ENCODE measurements around the gene CMSS1.
"Not testable (repeated sequence)": the region's sequence is repeated elsewhere in the genome, so short reads cannot be mapped to it uniquely, and the experiment has no call there.

CMSS1 gene

DNA sequence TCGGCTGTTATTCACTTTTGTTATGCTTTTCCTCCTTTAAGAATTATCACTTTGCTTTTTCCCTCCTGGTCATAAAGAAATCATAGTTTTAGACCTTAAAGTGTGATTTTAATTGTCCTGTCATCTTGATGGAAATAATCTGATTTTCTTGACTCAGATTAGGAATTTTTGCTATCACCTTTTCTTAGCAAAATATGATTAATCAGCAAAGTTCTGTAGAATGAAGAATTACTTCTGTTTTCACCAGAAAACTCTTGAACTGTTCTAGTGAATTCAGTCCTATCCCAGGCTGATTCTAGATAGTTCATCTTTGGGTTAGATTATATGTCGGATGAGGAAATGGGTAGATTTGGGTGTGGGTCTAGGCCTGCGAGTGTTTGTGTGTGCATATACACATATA lies 12.2 kb downstream of the CMSS1 start:
- TF ChIP-seq, protein P1, sequence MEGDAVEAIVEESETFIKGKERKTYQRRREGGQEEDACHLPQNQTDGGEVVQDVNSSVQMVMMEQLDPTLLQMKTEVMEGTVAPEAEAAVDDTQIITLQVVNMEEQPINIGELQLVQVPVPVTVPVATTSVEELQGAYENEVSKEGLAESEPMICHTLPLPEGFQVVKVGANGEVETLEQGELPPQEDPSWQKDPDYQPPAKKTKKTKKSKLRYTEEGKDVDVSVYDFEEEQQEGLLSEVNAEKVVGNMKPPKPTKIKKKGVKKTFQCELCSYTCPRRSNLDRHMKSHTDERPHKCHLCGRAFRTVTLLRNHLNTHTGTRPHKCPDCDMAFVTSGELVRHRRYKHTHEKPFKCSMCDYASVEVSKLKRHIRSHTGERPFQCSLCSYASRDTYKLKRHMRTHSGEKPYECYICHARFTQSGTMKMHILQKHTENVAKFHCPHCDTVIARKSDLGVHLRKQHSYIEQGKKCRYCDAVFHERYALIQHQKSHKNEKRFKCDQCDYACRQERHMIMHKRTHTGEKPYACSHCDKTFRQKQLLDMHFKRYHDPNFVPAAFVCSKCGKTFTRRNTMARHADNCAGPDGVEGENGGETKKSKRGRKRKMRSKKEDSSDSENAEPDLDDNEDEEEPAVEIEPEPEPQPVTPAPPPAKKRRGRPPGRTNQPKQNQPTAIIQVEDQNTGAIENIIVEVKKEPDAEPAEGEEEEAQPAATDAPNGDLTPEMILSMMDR (conservative IDR thresholded peaks at IDR 0.05; ENCODE audit: low read depth, low read length) = no peak
- no peak overlapping the region for H3K4me3 ChIP-seq (ENCODE audit: low read length)
- no peak for DNase-seq (ENCODE audit: low read depth)

GRCh38 chr3:99833617-99834205 lies 16.0 kb downstream of the CMSS1 start:
- no peak for DNase-seq (ENCODE audit: low read depth)
- TF ChIP-seq, protein P1 (conservative IDR thresholded peaks at IDR 0.05; ENCODE audit: low read depth, low read length) = no peak
- no peak overlapping the region for H3K4me3 ChIP-seq (ENCODE audit: low read length)

DNA sequence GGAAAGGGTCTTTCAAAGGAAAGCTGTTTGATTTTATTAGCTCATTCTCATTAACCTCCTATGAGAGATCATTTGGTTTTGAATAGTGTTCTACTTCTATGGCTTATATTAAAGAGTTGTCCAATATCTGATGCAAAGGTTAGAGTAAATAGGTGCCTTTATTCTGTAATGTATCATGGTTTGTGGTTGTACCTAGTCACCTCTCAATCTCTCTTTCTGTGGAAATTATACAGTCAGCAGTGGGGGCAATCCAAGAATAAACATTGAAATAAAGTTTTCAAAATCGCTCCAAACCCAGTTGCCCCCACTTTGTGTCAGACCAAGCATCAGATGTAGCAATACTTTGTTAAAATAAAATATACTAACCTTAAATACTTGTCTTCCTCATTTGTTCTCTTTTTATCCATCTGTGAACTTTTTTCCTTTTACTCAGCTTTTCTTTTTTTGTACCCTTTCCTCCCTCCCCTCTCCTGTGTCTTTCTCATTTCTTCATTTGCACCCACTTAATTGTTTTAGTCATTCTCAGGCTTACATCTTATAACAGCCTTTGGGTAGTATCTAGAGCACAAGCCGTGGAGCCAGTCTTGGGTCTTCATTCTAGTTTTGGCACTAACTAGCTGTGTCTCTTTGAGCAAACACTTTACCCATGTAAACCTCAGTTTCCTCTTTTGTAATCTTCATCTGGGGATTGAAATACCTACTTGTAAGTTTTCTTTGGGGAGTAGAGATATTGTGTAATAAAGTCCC lies 16.7 kb downstream of the CMSS1 start:
- TF ChIP-seq, protein P1 (conservative IDR thresholded peaks at IDR 0.05; ENCODE audit: low read depth, low read length) = no peak
- H3K4me3 ChIP-seq (ENCODE audit: low read length) = no peak overlapping the region
- DNase-seq (ENCODE audit: low read depth) = no peak

DNA sequence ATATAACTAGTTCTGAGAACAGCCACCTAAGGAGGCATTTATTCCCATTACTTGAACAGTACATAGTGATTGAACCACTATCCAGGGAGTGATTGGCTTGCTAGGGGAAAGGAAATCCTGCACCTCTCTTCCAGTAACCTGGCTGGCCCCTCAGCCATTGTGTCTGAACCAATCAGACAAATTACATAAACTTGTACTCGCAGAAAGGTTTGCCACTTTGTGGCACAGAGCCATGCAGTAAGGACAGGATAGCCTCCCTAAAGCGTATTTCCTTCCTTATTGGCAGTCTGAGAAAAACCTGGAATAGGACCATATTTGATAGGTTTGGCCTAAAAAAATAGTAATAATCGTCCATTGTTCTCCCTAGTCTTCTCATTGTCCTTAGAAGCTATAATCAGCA lies 19.0 kb downstream of the CMSS1 start:
- TF ChIP-seq, protein P1 (conservative IDR thresholded peaks at IDR 0.05; ENCODE audit: low read depth, low read length) = no peak
- DNase-seq (ENCODE audit: low read depth) = no peak
- no peak overlapping the region for H3K4me3 ChIP-seq (ENCODE audit: low read length)

DNA sequence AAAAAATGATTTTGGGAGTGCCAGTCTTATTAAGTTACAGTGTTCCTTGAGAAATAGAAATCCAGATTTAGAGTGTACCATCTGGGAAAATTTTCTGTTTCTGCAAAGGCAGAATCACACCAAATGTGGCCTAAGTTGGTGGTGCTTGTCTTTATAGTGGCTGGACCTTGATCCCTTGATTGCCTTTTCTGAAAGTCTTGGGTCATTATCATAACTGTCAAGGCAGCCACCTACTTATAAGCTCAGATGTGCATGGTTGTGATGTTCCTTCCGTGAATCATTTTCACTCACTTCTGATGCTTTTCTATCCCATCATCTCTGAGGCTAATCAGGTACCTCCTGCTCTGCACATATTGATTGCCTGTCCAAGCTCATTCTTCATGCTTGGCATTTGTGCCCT lies 20.1 kb downstream of the CMSS1 start:
- TF ChIP-seq, protein P1 (conservative IDR thresholded peaks at IDR 0.05; ENCODE audit: low read depth, low read length) = no peak
- DNase-seq (ENCODE audit: low read depth) = no peak
- no peak overlapping the region for H3K4me3 ChIP-seq (ENCODE audit: low read length)

DNA sequence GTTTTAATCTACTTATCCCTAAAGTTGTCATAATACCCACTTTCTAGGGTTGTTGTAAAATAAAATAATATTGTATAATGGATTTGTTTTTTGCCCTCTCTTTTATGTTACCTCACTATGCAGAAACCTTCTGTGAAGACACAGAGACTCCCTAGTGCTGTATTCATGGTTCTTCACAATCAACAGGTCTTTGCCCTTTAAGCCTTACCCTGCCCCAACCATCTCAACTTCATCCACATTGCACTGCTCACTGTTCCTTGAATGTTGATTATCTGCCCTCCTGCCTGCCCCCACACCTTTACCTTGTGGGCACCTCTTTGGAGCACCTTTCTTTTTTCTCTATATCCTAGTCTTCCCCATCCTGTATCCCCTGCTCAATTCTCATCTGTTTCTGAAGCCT lies 21.1 kb downstream of the CMSS1 start:
- no peak for DNase-seq (ENCODE audit: low read depth)
- TF ChIP-seq, protein P1 (conservative IDR thresholded peaks at IDR 0.05; ENCODE audit: low read depth, low read length) = no peak
- no peak overlapping the region for H3K4me3 ChIP-seq (ENCODE audit: low read length)

DNA sequence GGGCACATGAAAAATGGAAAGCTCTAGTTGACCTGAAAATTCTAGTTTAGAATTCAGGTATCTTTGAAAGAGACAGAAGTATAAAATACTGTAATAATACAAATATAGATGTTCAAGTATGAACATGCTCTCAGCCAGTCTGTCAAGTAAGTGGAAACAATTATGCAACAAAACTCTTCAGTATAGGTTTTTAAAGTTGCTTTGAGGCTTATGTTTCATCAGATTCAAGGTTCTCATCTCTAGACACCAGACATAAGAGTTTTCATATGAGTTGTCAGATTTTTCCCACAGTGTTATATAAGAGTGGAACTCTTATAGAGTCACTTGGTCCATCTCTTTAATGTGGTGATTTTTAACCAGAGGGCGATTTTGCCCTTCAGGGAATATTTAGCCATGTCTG lies 22.0 kb downstream of the CMSS1 start:
- TF ChIP-seq, protein P1 (conservative IDR thresholded peaks at IDR 0.05; ENCODE audit: low read depth, low read length) = no peak
- DNase-seq (ENCODE audit: low read depth) = no peak
- H3K4me3 ChIP-seq (ENCODE audit: low read length) = no peak overlapping the region

GRCh38 chr3:99841949-99842348 lies 24.3 kb downstream of the CMSS1 start:
- not testable (repeated sequence) for H3K4me3 ChIP-seq (ENCODE audit: low read length); DNase-seq (ENCODE audit: low read depth)
